T47D (cell line): ENCODE results near the gene PIP5KL1.

ENCODE experiments used
- DNase-seq, 2 experiments: peaks; one replicate each; pipeline versions ENCODE4 v3.0.0 to v3.0.0-alpha.2; 2011 to 2012; ENCODE audit warnings: low read depth in 1 of 2, low spot score in 1 of 2
- JUND ChIP-seq: IDR thresholded peaks from 2 replicates; pipeline ENCODE4 v1.6.1; 2012; ENCODE audit warnings: low read depth
- in situ Hi-C: cut with HindIII; loops from 2 replicates; pipeline ENCODE4 v1.10.0; 2016; ENCODE audit warnings: low sequenced_read_pairs, low pct_unique_long_range_greater_than_20kb

PIP5KL1 gene

GRCh38 chr9:127907867-127908659 is 22.5 kb downstream of the PIP5KL1 start:
- in situ Hi-C loops = no loop called here
- no peak for TF ChIP-seq JUND
- DNase-seq = no peak

- in situ Hi-C loops = no loop called here
- no peak for TF ChIP-seq JUND
- DNase-seq = no peak
Measured at GRCh38 chr9:127905788-127906191, 24.8 kb downstream of the PIP5KL1 start.

DNA sequence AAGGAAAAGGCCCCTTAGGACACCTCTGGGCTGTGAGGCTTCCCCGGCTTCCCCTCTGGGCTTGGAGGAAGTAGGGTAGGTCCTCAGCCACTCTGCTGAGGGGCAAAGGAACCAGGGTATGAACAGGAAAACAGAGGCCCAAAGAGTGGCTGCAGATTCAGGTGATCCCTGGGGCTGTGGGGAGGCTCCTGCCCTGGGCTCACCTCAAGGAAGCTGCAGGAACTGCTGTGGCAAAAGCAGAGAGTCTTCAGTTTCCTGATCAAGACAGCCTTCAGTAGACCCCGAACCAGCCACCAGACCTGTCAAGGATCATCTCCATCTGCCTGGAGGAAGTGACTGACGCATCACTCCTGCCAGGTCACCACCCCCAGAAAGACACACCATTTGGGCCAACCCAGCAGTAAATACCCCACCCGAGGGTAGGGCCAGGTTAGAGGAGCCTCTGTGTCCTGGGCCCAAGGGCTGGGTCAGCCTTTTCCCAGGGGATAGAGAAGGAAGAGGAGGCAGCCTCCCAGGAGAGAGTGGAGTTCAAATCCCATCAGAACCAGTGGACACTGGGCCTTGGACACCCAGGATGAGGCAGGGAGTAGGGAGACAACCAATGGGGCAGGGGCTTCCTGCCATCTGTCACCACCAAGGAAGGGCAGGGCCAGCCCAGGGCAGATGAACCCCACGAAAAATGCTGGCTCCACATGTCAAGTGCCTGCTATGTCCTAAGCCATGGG is 25.4 kb downstream of the PIP5KL1 start:
- no peak for TF ChIP-seq JUND
- in situ Hi-C loops = no loop called here
- no peak for DNase-seq

DNA sequence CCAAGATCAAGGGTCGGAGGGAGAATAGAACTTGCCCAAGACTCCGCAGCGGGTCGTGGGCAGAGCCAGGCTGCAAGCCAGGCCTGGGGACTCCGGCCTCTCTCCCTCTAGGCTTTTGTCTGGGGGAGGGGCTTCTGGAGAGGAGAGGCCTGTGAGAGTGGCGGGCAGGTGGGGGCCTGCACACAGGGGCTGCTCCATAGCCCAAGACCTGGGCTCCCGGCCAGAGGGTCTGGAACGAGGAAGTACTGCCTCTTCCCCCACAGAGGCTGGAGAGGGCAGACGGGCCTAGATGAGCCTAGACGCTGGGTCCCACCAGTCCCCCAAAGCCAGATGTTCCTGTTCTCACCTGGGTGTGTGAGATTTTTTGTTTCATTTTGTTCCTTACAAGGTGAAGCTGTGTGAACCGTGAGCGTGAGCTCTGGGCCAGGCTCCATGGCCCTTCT is 26.0 kb downstream of the PIP5KL1 start:
- no peak for TF ChIP-seq JUND
- DNase-seq = no peak
- in situ Hi-C loops = no loop called here

DNA sequence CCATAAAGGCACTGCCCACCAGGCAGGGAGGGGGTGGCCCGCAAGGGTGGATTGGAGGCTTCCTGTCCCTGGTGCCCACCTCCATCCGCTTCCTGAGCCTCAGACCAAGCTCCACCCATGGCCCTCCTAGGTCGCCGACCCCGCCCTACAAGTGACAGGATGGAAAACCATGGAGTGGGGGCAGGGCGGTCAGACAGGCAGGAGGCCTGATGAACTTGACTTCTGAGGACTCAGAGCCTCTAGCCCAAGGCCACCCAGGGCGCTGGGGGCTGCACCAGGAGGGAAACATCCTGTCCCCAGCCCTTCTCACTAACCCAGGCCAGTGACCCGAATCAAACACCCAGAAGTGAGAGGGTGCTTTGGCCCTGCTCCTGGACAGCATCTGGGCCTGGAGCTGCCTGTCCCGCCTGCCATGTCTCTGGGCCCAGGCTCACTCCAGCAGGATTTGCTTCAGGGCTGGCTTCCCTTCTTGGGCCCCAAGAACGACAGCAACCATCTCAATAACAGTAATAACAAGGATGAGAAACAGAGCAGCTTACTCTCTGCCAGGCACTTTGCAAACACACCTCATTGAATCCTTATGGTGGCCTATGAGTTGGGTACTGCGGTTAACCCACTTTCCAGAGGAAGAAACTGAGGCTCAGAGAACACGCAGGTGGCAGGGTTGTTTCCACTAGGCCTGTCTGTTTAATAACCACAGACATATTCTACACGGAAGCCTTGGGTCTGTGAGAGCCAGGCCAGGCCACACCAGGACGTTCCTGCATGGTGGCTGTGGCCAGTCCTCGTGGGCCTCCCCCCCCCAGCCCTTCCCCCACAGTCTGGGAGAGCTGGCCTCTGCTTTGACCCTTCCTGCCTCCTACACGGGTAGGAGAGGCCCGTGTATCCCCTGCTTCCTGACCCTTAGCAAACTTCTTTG is 26.8 kb downstream of the PIP5KL1 start:
- no peak for DNase-seq
- TF ChIP-seq JUND = no peak
- in situ Hi-C loops = no loop called here

DNA sequence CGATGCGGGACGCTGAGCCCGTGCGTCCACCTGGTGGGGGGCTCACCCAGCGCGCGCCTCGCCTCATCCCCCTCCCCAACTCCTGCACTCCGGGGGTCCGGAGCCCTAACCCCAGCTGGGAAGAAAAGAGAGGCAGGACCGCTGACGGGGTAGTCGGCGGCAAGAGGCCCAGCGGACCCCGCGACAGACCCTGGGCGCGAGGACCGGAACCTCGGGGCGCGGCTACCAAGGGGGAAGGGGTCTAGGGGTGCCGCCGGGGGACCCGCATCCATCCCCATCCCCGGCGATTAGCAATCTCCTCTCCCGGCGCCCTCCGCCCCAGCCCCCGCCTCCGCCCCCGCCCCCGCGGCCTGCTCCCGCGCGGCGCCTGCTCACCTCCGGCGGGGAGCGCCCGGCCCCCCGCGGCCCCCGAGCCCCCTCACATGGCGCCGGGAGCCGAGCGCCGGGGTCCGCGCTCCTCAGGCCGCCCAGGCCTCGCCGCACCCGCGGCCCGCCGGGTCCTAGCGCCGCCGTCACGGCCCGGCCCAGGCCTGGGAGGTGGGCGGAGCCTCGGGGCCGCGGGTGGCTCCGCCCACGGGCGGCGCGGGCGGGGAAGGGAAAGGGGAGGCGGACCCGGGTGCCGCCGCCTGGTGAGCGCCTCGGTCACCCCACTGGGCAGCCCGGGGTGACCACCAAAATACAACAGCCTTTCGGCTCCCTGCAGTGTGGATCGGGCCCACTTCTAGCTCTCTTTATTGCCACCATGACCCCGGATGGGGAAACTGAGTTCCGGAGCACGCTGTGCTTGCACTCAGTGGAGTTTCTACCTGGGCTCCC is 31.2 kb downstream of the PIP5KL1 start, which contains the start of gene ST6GALNAC6:
Gene ST6GALNAC6, minus strand, starts transcription at position 476 of the 816 bp plus-strand sequence. CDS start 1,622 bp downstream, outside the sequence.
- DNase-seq = peak; percentile 83 to 86
- in situ Hi-C loops = no loop called here
- TF ChIP-seq JUND = no peak

GRCh38 chr9:127898433-127899127 is 32.0 kb downstream of the PIP5KL1 start:
- no peak for DNase-seq
- TF ChIP-seq JUND = no peak
- in situ Hi-C loops = no loop called here

- peak; percentile 79 to 94 for DNase-seq
- in situ Hi-C loops = no loop called here
- TF ChIP-seq JUND = no peak
Measured at GRCh38 chr9:127897193-127897692, 33.3 kb downstream of the PIP5KL1 start.

- in situ Hi-C loops = no loop called here
- no peak for DNase-seq
- no peak for TF ChIP-seq JUND
Measured at GRCh38 chr9:127896395-127897192, 34.0 kb downstream of the PIP5KL1 start.

- no peak for DNase-seq
- TF ChIP-seq JUND = no peak
- in situ Hi-C loops = no loop called here
Measured at GRCh38 chr9:127895811-127896210, 34.8 kb downstream of the PIP5KL1 start.
